Measurements from ENCODE around the gene KIF9.
"Not testable (repeated sequence)": the region's sequence is repeated elsewhere in the genome, so short reads cannot be mapped to it uniquely, and the experiment has no call there.

DNA sequence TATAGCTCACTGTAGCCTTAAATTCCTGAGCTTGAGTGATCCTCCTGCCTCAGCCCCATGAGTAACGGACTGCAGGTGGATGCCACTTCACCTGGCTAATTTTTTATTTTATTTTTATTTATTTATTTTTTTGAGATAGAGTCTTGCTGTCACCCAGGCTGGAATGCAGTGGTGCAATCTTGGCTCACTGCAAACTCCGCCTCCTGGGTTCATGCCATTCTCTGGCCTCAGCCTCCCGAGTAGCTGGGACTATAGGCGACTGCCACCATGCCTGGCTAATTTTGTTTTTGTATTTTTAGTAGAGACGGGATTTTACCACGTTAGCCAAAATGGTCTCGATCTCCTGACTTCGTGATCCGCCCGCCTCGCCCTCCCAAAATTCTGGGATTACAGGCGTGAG, 102.6 kb downstream of the KIF9 start:
- not testable (repeated sequence) for TF ChIP-seq POLR2A, CTCF, POLR2AphosphoS5 (IDR thresholded peaks at IDR 0.05)
